ENCODE results near the gene SEZ6L. TPM values are rescaled to one million over a fixed set of nuclear protein-coding genes. Genes with fewer than 3 reads are reported as not detected.

SEZ6L gene
- total and polyA plus RNA-seq, 10 of the 15 experiments (the other 5 are each of a cell fraction or from before 2014, with no cell fraction given), result not detected

DNA sequence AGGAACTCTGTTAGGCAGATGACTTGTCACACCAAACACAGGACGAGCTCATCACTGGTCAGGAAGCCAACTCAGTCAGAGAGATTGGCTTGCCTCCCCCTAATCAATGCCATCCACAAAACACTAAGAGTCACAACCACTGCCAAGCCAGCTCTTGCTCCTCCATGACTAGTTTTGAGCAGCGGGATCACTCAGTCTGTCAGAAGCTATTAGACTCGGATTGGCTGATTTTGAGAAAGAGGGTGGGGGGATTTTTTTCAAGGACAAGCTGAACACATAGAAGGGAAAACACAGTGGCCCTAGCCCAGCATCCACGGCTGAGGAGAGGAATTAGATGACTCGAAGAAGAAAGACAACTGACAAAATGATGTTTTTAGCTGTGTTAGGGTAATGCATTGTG is 55.9 kb downstream of the SEZ6L start:
- 8% methylated on average over 5 of the region's 5 CpGs for WGBS (ENCODE audit: insufficient coverage, insufficient replicate concordance, low lambda C conversion rate, missing lambda C conversion rate)
- ChIA-PET POLR2A (no interaction called here), SMC1A (ENCODE audit: uncharacterized antibody, unreplicated experiment) (interaction anchor here (1.2 kb wide), 1 partner anchor 11 kb away, joined by 4 read pairs; no protein-coding TSS in a partner anchor), CTCF (interaction anchor here (1.1 to 1.5 kb wide), 2 partner anchors 105 to 327 kb away, joined by 3 to 6 read pairs; no protein-coding TSS in a partner anchor), RAD21 (ENCODE audit: unreplicated experiment) (no interaction called here)
- Histone ChIP-seq H3K36me3 (ENCODE audit: control insufficient read depth in 2 of 2, insufficient read depth in 2 of 2, low read length in 1 of 2) (no peaks in the 10 kb centered on the region), H3K27me3 (replicated peaks in 1 of 2; ENCODE audit: control insufficient read depth in 2 of 2, insufficient read depth in 2 of 2, low read length in 1 of 2) (peaks cover 0 to 2% of the 10 kb centered on the region in 2 experiments; a peak in 1 of 4 replicates), H3K4me3 (no peak overlapping the region), H3K4me2 (ENCODE audit: control insufficient read depth, insufficient read depth) (no peak overlapping the region), H3K27ac (ENCODE audit: control insufficient read depth, insufficient read depth) (no peak overlapping the region), H2AFZ (ENCODE audit: control insufficient read depth, low read depth, low read length) (no peak overlapping the region), H3K4me1 (ENCODE audit: control insufficient read depth, insufficient read depth, low read length) (no peaks in the 10 kb centered on the region), H3K9me3 (replicated peaks; ENCODE audit: control insufficient read depth, insufficient read depth, low read length) (no peaks in the 10 kb centered on the region), H4K20me1 (ENCODE audit: control insufficient read depth, insufficient read depth) (no peaks in the 10 kb centered on the region), H3K9ac (ENCODE audit: control insufficient read depth, insufficient read depth, low read length) (no peak overlapping the region), H3K79me2 (ENCODE audit: control insufficient read depth, insufficient read depth, low read length) (no peaks in the 10 kb centered on the region)
- FAIRE-seq (no peak), DNase-seq (ENCODE audit: low read depth, low spot score) (no peak), ATAC-seq (no peak)
- TF ChIP-seq POLR2AphosphoS5 (IDR thresholded peaks at IDR 0.05; ENCODE audit: low read length) (no peak), SUPT20H (IDR thresholded peaks at IDR 0.05; ENCODE audit: borderline replicate concordance, control insufficient read depth, low read depth, low read length) (no peak), BACH1 (IDR thresholded peaks at IDR 0.05; ENCODE audit: borderline replicate concordance) (no peak), NRF1 (conservative IDR thresholded peaks at IDR 0.05; ENCODE audit: low read depth, low read length) (no peak), ZBED1 (IDR thresholded peaks at IDR 0.05; ENCODE audit: borderline replicate concordance) (no peak)
- intact Hi-C loops (cut with micrococcal nuclease; ENCODE audit: unreplicated experiment), result no loop called here
- in situ Hi-C loops (cut with MboI), result no loop called here
- BruUV-seq (replicated peaks), result no TSS peak

- SMC1A ChIA-PET (ENCODE audit: uncharacterized antibody, unreplicated experiment), result interaction anchor here (0.9 kb wide), 1 partner anchor 267 kb away, joined by 3 read pairs; no protein-coding TSS in a partner anchor
- Histone ChIP-seq H3K4me2 (ENCODE audit: control insufficient read depth, insufficient read depth) (no peak overlapping the region), H2AFZ (ENCODE audit: control insufficient read depth, low read depth, low read length) (no peak overlapping the region), H3K27ac (ENCODE audit: control insufficient read depth, insufficient read depth) (no peak overlapping the region), H3K36me3 (ENCODE audit: control insufficient read depth in 2 of 2, insufficient read depth in 2 of 2, low read length in 1 of 2) (no peaks in the 10 kb centered on the region), H3K9me3 (replicated peaks; ENCODE audit: control insufficient read depth, insufficient read depth, low read length) (no peaks in the 10 kb centered on the region), H3K4me3 (no peak overlapping the region), H3K79me2 (ENCODE audit: control insufficient read depth, insufficient read depth, low read length) (no peaks in the 10 kb centered on the region), H4K20me1 (ENCODE audit: control insufficient read depth, insufficient read depth) (no peaks in the 10 kb centered on the region), H3K9ac (ENCODE audit: control insufficient read depth, insufficient read depth, low read length) (no peak overlapping the region), H3K27me3 (replicated peaks in 1 of 2; ENCODE audit: control insufficient read depth in 2 of 2, insufficient read depth in 2 of 2, low read length in 1 of 2) (peaks cover 0 to 2% of the 10 kb centered on the region in 2 experiments; a peak in 1 of 4 replicates), H3K4me1 (ENCODE audit: control insufficient read depth, insufficient read depth, low read length) (no peaks in the 10 kb centered on the region)
- TF ChIP-seq FOXM1 (IDR thresholded peaks at IDR 0.05; ENCODE audit: low read depth, low read length), result no peak
- no peak for TF ChIP-seq KDM1A (IDR thresholded peaks at IDR 0.05; ENCODE audit: borderline replicate concordance)
- no peak for DNase-seq (ENCODE audit: low read depth, low spot score)
- CTCF ChIA-PET, result interaction anchor here (0.6 to 1.3 kb wide), 2 partner anchors 10 to 205 kb away, joined by 4 read pairs; no protein-coding TSS in a partner anchor
- 17% methylated on average over 7 of the region's 7 CpGs for WGBS (ENCODE audit: insufficient coverage, insufficient replicate concordance, low lambda C conversion rate, missing lambda C conversion rate)
- POLR2A ChIA-PET, result interaction anchor here (0.5 kb wide), 1 partner anchor 60 kb away, joined by 3 read pairs; no protein-coding TSS in a partner anchor
- FAIRE-seq, result no peak
- RAD21 ChIA-PET (ENCODE audit: unreplicated experiment), result no interaction called here
- intact Hi-C loops (cut with micrococcal nuclease; ENCODE audit: unreplicated experiment), result no loop called here
- ATAC-seq, result no peak
- BruUV-seq (replicated peaks), result no TSS peak
- in situ Hi-C loops (cut with MboI), result no loop called here
These were observed 57.5 kb downstream of the SEZ6L start for GRCh38 chr22:26226538-26227297.
